Measurements from ENCODE around the gene UCHL3. TPM values are rescaled to one million over a fixed set of nuclear protein-coding genes. Genes with fewer than 3 reads are reported as not detected.

UCHL3 gene
- total and polyA plus RNA-seq, 2 of the 8 experiments (the other 6 are each of a cell fraction or from before 2014, with no cell fraction given), result 33.0 to 61.1 TPM

- no peak for TF ChIP-seq CHD7 (IDR thresholded peaks at IDR 0.05; ENCODE audit: insufficient replicate concordance, low read length)
- TF ChIP-seq RFX5 (IDR thresholded peaks at IDR 0.05; ENCODE audit: borderline replicate concordance, low read depth, low read length), result no peak
- TF ChIP-seq NANOG (IDR thresholded peaks at IDR 0.05; ENCODE audit: insufficient read depth, low read depth, low read length, poor library complexity, severe bottlenecking), result no peak
- no peak for TF ChIP-seq SIRT6 (IDR thresholded peaks at IDR 0.05; ENCODE audit: low read length)
- TF ChIP-seq, protein P1, sequence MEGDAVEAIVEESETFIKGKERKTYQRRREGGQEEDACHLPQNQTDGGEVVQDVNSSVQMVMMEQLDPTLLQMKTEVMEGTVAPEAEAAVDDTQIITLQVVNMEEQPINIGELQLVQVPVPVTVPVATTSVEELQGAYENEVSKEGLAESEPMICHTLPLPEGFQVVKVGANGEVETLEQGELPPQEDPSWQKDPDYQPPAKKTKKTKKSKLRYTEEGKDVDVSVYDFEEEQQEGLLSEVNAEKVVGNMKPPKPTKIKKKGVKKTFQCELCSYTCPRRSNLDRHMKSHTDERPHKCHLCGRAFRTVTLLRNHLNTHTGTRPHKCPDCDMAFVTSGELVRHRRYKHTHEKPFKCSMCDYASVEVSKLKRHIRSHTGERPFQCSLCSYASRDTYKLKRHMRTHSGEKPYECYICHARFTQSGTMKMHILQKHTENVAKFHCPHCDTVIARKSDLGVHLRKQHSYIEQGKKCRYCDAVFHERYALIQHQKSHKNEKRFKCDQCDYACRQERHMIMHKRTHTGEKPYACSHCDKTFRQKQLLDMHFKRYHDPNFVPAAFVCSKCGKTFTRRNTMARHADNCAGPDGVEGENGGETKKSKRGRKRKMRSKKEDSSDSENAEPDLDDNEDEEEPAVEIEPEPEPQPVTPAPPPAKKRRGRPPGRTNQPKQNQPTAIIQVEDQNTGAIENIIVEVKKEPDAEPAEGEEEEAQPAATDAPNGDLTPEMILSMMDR (IDR thresholded peaks at IDR 0.05; ENCODE audit: control extremely low read depth in 1 of 3, insufficient read depth in 1 of 3, low read depth in 1 of 3, low read length in 3 of 3), result no peak
- TF ChIP-seq SP4 (IDR thresholded peaks at IDR 0.05; ENCODE audit: low read length), result no peak
- no peak for TF ChIP-seq PHF8 (conservative IDR thresholded peaks at IDR 0.05; ENCODE audit: low read depth, low read length)
- TF ChIP-seq JUN (IDR thresholded peaks at IDR 0.05; ENCODE audit: low read depth, low read length), result no peak
- no peak for TF ChIP-seq KDM4A (IDR thresholded peaks at IDR 0.05; ENCODE audit: low read depth, low read length, severe bottlenecking)
These were observed 41.5 kb upstream of the UCHL3 start (continued) for GRCh38 chr13:75508002-75508548.

Measured in H1 (cell line).